Caco-2 (cell line): ENCODE measurements around the gene SPINT2. TPM values are rescaled to one million over a fixed set of nuclear protein-coding genes. Genes with fewer than 3 reads are reported as not detected.

ENCODE experiments used
- BruUV-seq: library from RNA; stranded (reverse); fragments of 400-500 nt; replicated peaks from 2 replicates; lab custom pipeline; 2021; lab: Mats Ljungman, UMichigan
- CTCF ChIA-PET: fragments of 300-600 bp; sonication (Branson Sonifier 250); formaldehyde crosslinking; loops from one replicate; lab custom pipeline; 2022; ENCODE audit warnings: antibody characterized with exemption; lab: Charles Lee
- POLR2A ChIA-PET: fragments of 300-600 bp; sonication (Branson Sonifier 250); formaldehyde crosslinking; loops from one replicate; lab custom pipeline; 2022; ENCODE audit warnings: antibody characterized with exemption; lab: Charles Lee
- DNase-seq, 2 experiments: peaks; one replicate each; pipeline versions ENCODE4 v3.0.0 to v3.0.0-alpha.2; 2020 to 2022
- H3K27me3 ChIP-seq: replicated peaks from 2 replicates; pipeline ENCODE4 v1.6.0; 2011; ENCODE audit warnings: low read length; ENCODE audit not compliant: control insufficient read depth, insufficient read depth
- H3K36me3 ChIP-seq: 2 replicates; pipeline ENCODE4 v1.5.1; 2011; ENCODE audit warnings: low read length; ENCODE audit not compliant: control insufficient read depth, insufficient read depth
- H3K4me1 ChIP-seq: fragments of 250-450 bp; sonication (Bioruptor Pico); 2 replicates; pipeline ENCODE4 v1.5.1; 2020; ENCODE audit warnings: mild to moderate bottlenecking
- H3K4me3 ChIP-seq: 2 replicates; pipeline ENCODE4 v1.5.1; 2011; ENCODE audit warnings: low read depth, mild to moderate bottlenecking, control low read depth, low read length
- H3K9me3 ChIP-seq: fragments of 250-450 bp; sonication (Bioruptor Pico); 2 replicates; pipeline ENCODE4 v1.5.1; 2020; ENCODE audit warnings: mild to moderate bottlenecking, moderate library complexity
- H3K27ac Mint-ChIP-seq: one replicate; pipeline ENCODE4 v1.8.0; 2022; ENCODE audit warnings: mixed read lengths; ENCODE audit not compliant: unreplicated experiment
- H3K27me3 Mint-ChIP-seq: one replicate; pipeline ENCODE4 v1.8.0; 2022; ENCODE audit warnings: mixed read lengths; ENCODE audit not compliant: insufficient read depth, unreplicated experiment
- H3K36me3 Mint-ChIP-seq: one replicate; pipeline ENCODE4 v1.8.0; 2022; ENCODE audit warnings: mild to moderate bottlenecking, mixed read lengths; ENCODE audit not compliant: insufficient read depth, unreplicated experiment
- H3K4me1 Mint-ChIP-seq: one replicate; pipeline ENCODE4 v1.8.0; 2022; ENCODE audit warnings: low read depth, mixed read lengths; ENCODE audit not compliant: unreplicated experiment
- H3K4me3 Mint-ChIP-seq: one replicate; pipeline ENCODE4 v1.8.0; 2022; ENCODE audit warnings: mild to moderate bottlenecking, moderate library complexity, mixed read lengths; ENCODE audit not compliant: unreplicated experiment
- H3K9me3 Mint-ChIP-seq: one replicate; pipeline ENCODE4 v1.8.0; 2022; ENCODE audit warnings: mixed read lengths; ENCODE audit not compliant: unreplicated experiment
- intact Hi-C: fragments of 100-400 bp; cut with micrococcal nuclease; formaldehyde crosslinking; loops from one replicate; pipeline ENCODE4 v1.10.0; 2022; ENCODE audit not compliant: unreplicated experiment
- total RNA-seq: library from RNA; stranded (reverse); gene quantifications from 2 replicates; pipeline ENCODE4 v1.2.3, GENCODE V29; 2022
- TF ChIP-seq, protein P1 (sequence below), 2 experiments: fragments of 200-600 bp in 1 of 2; IDR thresholded peaks; 1 replicate in 1 of 2; 2 replicates in 1 of 2; pipeline versions ENCODE4 v1.5.1 to v1.8.0; 2011 to 2022; ENCODE audit warnings: antibody characterized with exemption in 1 of 2, control low read depth in 1 of 2, inconsistent platforms in 1 of 2, low read depth in 1 of 2, low read length in 1 of 2, mild to moderate bottlenecking in 1 of 2, moderate library complexity in 1 of 2; ENCODE audit not compliant: insufficient read depth in 1 of 2, severe bottlenecking in 1 of 2, unreplicated experiment in 1 of 2

SPINT2 gene
- total RNA-seq, 1 experiment from 2014 or later = 748 TPM

DNA sequence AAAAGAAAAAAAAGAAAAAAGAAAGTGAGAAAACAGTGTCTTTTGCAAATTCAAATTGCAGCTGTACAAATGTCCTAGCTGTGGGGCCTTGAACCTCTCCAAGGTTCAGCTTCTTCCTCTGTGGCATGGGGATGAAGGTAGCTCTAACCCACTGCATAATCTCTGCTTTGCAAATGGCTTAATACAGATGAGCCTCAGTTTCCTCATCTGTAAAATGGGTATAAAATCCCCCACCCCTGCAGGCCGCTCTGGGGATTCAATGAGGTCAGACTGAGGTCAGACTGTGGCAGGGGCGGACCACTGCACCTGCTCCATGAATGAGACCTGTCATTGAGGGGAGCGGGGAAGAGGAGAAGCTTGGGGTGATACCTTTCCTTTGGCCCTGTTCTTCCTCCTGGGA is 46.2 kb upstream of the SPINT2 start:
- Mint-ChIP-seq H3K4me3 (no peak overlapping the region), H3K27me3 (no peaks in the 10 kb centered on the region), H3K36me3 (peaks cover 20% of the 10 kb centered on the region), H3K9me3 (no peaks in the 10 kb centered on the region), H3K4me1 (peaks cover 3% of the 10 kb centered on the region), H3K27ac (no peak overlapping the region)
- no peak for DNase-seq
- CTCF ChIA-PET = no interaction called here
- no TSS peak for BruUV-seq
- H3K27me3 ChIP-seq = no peaks in the 10 kb centered on the region
- POLR2A ChIA-PET = no interaction called here
- H3K4me1 ChIP-seq = no peaks in the 10 kb centered on the region
- intact Hi-C loops = no loop called here
- H3K4me3 ChIP-seq = no peak overlapping the region
- no peaks in the 10 kb centered on the region for H3K36me3 ChIP-seq
- TF ChIP-seq, protein P1, sequence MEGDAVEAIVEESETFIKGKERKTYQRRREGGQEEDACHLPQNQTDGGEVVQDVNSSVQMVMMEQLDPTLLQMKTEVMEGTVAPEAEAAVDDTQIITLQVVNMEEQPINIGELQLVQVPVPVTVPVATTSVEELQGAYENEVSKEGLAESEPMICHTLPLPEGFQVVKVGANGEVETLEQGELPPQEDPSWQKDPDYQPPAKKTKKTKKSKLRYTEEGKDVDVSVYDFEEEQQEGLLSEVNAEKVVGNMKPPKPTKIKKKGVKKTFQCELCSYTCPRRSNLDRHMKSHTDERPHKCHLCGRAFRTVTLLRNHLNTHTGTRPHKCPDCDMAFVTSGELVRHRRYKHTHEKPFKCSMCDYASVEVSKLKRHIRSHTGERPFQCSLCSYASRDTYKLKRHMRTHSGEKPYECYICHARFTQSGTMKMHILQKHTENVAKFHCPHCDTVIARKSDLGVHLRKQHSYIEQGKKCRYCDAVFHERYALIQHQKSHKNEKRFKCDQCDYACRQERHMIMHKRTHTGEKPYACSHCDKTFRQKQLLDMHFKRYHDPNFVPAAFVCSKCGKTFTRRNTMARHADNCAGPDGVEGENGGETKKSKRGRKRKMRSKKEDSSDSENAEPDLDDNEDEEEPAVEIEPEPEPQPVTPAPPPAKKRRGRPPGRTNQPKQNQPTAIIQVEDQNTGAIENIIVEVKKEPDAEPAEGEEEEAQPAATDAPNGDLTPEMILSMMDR (IDR thresholded peaks at IDR 0.05; ENCODE audit: insufficient read depth in 1 of 2, low read depth in 1 of 2, low read length in 1 of 2, severe bottlenecking in 1 of 2, unreplicated experiment in 1 of 2) = no peak
- H3K9me3 ChIP-seq = no peaks in the 10 kb centered on the region

DNA sequence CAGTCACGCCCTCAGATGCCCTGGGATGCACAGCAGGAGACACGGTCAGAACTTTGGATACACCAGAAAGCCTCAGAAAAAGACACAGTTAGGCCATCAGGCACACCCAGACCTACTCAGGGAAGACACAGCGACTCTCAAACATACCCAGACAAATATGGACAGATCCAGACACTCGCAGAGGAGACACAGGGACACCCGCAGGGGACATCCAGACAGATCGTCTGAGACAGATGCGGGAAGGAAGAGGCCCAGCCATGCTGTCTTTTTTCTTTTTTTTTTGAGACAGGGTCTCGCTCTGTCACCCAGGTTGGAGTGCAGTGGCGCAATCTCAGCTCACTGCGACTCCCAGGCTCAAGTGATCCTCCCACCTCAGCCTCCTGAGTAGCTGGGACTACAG is 45.2 kb upstream of the SPINT2 start:
- Histone ChIP-seq H3K4me1 (no peaks in the 10 kb centered on the region), H3K9me3 (no peaks in the 10 kb centered on the region), H3K36me3 (no peaks in the 10 kb centered on the region), H3K27me3 (no peaks in the 10 kb centered on the region), H3K4me3 (no peak overlapping the region)
- intact Hi-C loops = no loop called here
- peaks cover 17% of the 10 kb centered on the region for H3K36me3 Mint-ChIP-seq
- no peak for DNase-seq
- no peak overlapping the region for H3K4me3 Mint-ChIP-seq
- no TSS peak for BruUV-seq
- H3K27ac Mint-ChIP-seq = no peak overlapping the region
- TF ChIP-seq, protein P1 (IDR thresholded peaks at IDR 0.05; ENCODE audit: insufficient read depth in 1 of 2, low read depth in 1 of 2, low read length in 1 of 2, severe bottlenecking in 1 of 2, unreplicated experiment in 1 of 2) = no peak
- peaks cover 8% of the 10 kb centered on the region for H3K4me1 Mint-ChIP-seq
- no peaks in the 10 kb centered on the region for H3K9me3 Mint-ChIP-seq
- H3K27me3 Mint-ChIP-seq = no peaks in the 10 kb centered on the region
- POLR2A ChIA-PET = no interaction called here
- CTCF ChIA-PET = no interaction called here

DNA sequence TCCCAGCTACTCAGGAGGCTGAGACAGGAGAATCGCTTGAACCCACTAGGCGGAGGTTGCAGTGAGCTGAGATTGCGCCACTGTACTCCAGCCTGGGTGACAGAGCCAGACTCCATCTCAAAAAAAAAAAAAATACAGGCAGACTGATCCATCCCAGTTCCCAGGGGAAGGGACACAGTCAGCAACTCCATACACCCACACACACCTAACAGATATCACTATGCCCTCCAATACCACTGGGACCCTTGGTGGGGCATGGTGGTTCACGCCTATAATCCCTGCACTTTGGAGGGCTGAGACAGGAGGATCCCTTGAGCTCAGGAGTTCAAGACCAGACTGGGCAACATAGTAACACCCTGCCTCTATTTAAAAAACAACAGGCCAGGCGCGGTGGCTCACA is 43.0 kb upstream of the SPINT2 start:
- Histone ChIP-seq H3K4me1 (0 out of 2 replicates have a peak, but pooled peaks cover 4% of the 10 kb centered on the region), H3K36me3 (no peaks in the 10 kb centered on the region), H3K4me3 (no peak overlapping the region), H3K27me3 (no peaks in the 10 kb centered on the region), H3K9me3 (no peaks in the 10 kb centered on the region)
- ChIA-PET POLR2A (no interaction called here), CTCF (interaction anchor here (1.0 kb wide), 1 partner anchor 320 kb away, joined by 4 read pairs; no protein-coding TSS in a partner anchor)
- intact Hi-C loops = loop anchor here (10.0 kb wide), 1 partner anchor 77 kb away; no protein-coding TSS in a partner anchor
- Mint-ChIP-seq H3K4me3 (no peak overlapping the region), H3K36me3 (peaks cover 18% of the 10 kb centered on the region), H3K27ac (no peak overlapping the region), H3K9me3 (no peaks in the 10 kb centered on the region), H3K4me1 (peaks cover 8% of the 10 kb centered on the region), H3K27me3 (no peaks in the 10 kb centered on the region)
- TF ChIP-seq, protein P1 (IDR thresholded peaks at IDR 0.05; ENCODE audit: insufficient read depth in 1 of 2, low read depth in 1 of 2, low read length in 1 of 2, severe bottlenecking in 1 of 2, unreplicated experiment in 1 of 2) = no peak
- no peak for DNase-seq
- no TSS peak for BruUV-seq
